Camera-type eye (tissue), 1 donor: ENCODE results near the gene HAAO. TPM values are rescaled to one million over a fixed set of nuclear protein-coding genes. Genes with fewer than 3 reads are reported as not detected.

Experiments used
- total RNA-seq: library from RNA; depleted of rRNA; stranded (reverse); fragments of >200 nt; gene quantifications from one replicate; pipeline ENCODE4 v1.2.3, GENCODE V29; 2014

The HAAO gene
- total RNA-seq: 28.8 TPM

GRCh38 chr2:42792583-42793333 is at the start of gene HAAO:
HAAO (minus strand) TSS chr2:42792583; CDS start chr2:42792536, 47 bp downstream.

GRCh38 chr2:42764096-42764495 is 28.3 kb downstream of the HAAO start, which contains the start of gene OXER1:
OXER1 (minus strand) TSS chr2:42764135; CDS start chr2:42764062, 73 bp downstream.

Other genes starting within 250 kb of the HAAO start
- gene MTA3, start 224.0 kb downstream of the HAAO start, total RNA-seq: 54.3 TPM
- 4.3 TPM for gene OXER1, start 28.4 kb downstream of the HAAO start, total RNA-seq